Measurements from ENCODE around the gene NCK2.

The NCK2 gene

GRCh38 chr2:105744909-105745853 lies at the start of gene NCK2:
Gene NCK2, plus strand, starts transcription at chr2:105744912. Its CDS starts 110,152 bp downstream, at chr2:105855064.
- peak; percentile 52 for DNase-seq

GRCh38 chr2:105697781-105698449 lies 46.8 kb upstream of the NCK2 start:
- DNase-seq, result no peak

GRCh38 chr2:105698820-105699219 lies 45.9 kb upstream of the NCK2 start:
- no peak for DNase-seq

- DNase-seq, result no peak
Observed at GRCh38 chr2:105701042-105701441, 43.7 kb upstream of the NCK2 start.

- DNase-seq, result no peak
Observed at GRCh38 chr2:105708697-105709096, 36.0 kb upstream of the NCK2 start.

GRCh38 chr2:105711394-105711793 lies 33.3 kb upstream of the NCK2 start:
- no peak for DNase-seq

GRCh38 chr2:105712166-105712915 lies 32.4 kb upstream of the NCK2 start:
- DNase-seq, result no peak

- peak; percentile 92 for DNase-seq
Observed at GRCh38 chr2:105712981-105713596, 31.6 kb upstream of the NCK2 start.

- peak; percentile 88 for DNase-seq
Observed at GRCh38 chr2:105714141-105714540, 30.6 kb upstream of the NCK2 start.

GRCh38 chr2:105718846-105719481 lies 25.7 kb upstream of the NCK2 start:
- no peak for DNase-seq

GRCh38 chr2:105721991-105722511 lies 22.7 kb upstream of the NCK2 start:
- no peak for DNase-seq

GRCh38 chr2:105722726-105723297 lies 21.9 kb upstream of the NCK2 start:
- no peak for DNase-seq

GRCh38 chr2:105723431-105723830 lies 21.3 kb upstream of the NCK2 start:
- no peak for DNase-seq

GRCh38 chr2:105725388-105725787 lies 19.3 kb upstream of the NCK2 start:
- DNase-seq, result peak; percentile 20

- no peak for DNase-seq
Observed at GRCh38 chr2:105730170-105730569, 14.5 kb upstream of the NCK2 start.

- no peak for DNase-seq
Observed at GRCh38 chr2:105731511-105731910, 13.2 kb upstream of the NCK2 start.

- DNase-seq, result no peak
Observed at GRCh38 chr2:105732101-105732500, 12.6 kb upstream of the NCK2 start.

- DNase-seq, result peak; percentile 35
Observed at GRCh38 chr2:105732955-105733607, 11.6 kb upstream of the NCK2 start.

- DNase-seq, result no peak
Observed at GRCh38 chr2:105733875-105734274, 10.8 kb upstream of the NCK2 start.

- peak; percentile 70 for DNase-seq
Observed at GRCh38 chr2:105734762-105735538, 9.8 kb upstream of the NCK2 start.
